Activated gamma-delta T cell (primary cell): ENCODE measurements around the gene SLC2A6.

Experiments used
- DNase-seq: peaks from one replicate; lab custom pipeline; 2025; lab: John Stamatoyannopoulos, UW

The SLC2A6 gene

GRCh38 chr9:133515615-133516255 lies 36.8 kb upstream of the SLC2A6 start:
- no peak for DNase-seq

DNA sequence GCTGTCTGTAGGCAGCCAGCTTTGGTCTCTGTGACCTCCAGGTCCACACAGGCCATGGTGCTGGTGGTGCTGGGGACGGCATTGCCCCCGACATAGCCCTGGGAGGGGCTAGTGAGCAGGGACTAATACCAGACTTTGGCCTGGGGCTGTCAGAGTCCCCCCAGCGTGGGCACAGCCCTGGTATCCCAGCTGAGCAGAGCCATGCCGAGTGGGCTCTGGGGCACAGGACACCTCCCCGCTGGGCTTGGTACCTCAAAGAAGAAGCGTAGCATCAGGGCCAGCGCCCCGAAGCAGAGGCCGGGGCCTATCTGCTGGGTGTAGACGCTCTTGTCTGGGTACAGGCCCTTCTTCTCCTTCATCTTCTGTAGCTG lies 36.3 kb upstream of the SLC2A6 start:
- no peak for DNase-seq

- DNase-seq = no peak
These were observed 35.8 kb upstream of the SLC2A6 start for GRCh38 chr9:133514460-133515239.

DNA sequence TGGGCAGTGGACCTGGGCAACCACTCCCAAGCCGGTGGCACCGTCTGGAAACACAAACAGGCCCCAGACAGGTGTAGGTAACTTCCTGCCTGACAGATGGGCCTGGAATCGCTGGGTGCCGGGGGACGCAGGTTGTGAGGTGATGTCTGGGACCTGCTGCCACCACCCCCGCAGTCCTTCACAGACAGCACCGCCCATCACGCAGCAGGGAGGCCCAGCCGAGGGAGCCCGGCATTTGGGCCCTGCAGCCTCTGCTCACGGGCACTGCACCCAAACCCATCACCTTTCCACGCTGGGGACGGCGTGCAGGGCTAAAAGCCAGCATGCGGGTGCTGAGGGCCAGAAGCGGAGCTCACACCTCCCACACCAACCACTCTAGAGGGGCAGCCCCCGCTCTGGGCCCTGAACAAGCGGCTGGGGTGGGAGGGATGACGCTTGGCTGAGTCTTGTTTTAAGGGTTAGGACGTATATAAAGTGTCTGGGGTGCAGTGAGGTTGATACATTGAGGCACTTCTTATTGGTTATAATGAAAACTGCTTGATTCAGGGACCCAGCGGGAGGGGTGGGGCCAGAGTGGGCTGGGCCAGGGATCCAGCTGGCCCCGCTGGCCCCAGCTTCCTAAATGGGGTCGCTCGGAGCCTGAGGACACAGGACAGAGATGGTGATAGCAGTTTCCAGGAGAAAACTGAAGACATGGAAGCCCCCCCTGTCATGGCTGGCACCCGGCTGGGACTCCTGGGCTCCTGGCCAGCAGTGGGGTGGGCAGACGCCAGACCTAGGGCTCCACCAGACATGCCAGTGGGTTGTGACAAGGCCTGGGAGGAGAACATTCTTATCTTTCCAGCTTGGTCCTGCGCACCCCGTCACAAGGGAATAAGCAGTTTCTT lies 34.6 kb upstream of the SLC2A6 start:
- DNase-seq = no peak

GRCh38 chr9:133512253-133513213 lies 33.6 kb upstream of the SLC2A6 start:
- no peak for DNase-seq

- DNase-seq = no peak
These were observed 32.7 kb upstream of the SLC2A6 start for GRCh38 chr9:133511607-133512006.

- DNase-seq = no peak
These were observed 32.1 kb upstream of the SLC2A6 start for GRCh38 chr9:133510926-133511505.

DNA sequence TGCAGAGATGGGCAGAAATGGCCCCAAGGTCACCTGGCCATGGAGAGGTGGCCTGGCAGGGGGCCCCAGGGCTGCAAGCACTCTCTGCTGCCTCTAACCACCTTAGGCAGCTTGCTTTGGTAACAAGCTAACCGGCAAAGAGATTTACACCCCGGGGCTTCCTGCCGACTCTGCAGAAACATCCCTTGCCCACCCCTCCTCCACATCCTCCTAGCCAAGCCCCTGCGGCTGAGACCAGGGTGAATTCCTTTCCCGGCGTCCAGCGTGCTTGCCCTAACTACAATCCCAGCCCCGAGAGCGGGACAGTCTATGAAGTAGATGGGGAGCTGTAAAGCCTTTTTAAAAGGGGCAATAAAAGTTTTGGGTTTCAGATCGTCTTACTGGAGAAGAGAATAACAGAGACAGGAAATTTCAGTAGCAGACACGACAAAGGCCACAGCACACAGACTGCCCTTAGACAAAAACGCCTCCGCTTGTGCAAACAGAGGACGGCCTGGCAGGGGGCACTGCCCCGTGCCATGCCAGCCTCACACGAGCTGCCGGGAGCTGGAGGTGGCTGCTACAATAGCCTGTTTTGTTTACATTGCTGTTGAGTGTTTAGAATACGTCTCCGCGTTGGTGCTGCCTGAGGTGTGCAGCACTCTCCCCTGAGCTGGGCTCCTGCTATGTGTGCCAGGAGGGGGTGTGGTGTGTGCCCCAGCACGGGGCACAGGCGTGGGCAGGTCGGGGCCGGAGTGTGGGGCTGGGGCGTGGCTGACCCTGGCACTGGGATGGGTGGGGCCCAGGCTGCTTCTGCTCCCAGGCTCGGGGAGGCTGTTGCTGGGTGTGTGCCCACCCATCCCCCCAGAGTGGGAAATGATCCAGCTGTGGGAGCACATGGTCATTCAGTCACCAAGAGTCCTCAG lies 30.5 kb upstream of the SLC2A6 start:
- no peak for DNase-seq

DNA sequence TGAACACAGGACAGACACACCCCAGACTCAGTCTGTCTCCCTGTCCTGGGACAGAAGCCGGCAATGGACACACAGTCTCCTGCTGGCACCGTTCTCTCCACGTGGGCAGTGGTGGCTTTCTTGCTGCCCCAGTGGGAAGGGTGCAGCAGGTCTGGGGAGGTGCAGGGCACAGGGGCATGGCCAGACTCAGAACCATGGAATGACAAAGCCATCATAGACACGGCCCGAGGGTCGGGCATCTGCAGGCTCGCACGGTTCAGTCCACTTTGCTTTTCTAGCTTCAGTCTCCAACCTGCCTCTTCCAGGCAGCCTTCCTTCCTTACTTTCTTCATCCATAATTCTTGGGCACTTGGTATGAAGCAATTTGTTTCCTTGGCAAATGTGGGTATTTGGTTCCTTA lies 29.1 kb upstream of the SLC2A6 start:
- DNase-seq = no peak

DNA sequence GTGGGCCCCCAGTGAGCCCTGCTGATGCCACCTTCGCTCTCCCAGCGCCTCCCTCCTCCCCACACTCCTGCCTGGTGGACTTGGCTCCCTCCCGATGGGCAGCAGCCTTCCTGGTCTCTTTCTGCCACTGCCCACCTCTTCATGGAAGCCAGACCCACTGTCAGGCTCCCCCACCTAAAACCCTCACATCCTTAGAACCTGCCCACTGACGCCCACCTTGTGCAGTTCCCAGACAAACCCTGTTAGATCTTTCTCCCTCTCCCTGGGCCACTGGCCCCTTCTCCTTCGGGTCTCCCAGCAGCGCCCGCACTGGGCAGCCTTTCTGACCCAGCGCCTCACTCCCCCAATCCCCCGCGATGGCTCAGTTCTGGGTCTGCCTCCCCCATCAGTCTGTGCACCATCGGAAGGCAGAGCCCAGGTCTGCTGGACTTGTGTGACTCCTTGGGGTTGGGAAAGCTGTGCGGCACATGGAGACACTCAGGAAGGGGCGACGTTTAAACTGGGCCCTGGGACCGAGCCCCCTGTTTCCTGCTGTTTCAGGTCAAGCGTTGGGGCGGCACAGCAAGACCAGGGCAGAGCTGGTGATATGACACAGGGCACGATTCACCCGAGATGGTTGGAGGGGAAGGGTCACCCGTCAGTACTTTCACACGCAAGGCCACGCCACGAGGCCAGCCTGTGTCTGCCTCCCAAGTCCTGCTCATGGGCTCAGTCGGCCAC lies 28.5 kb upstream of the SLC2A6 start:
- DNase-seq = no peak

GRCh38 chr9:133506653-133507038 lies 27.7 kb upstream of the SLC2A6 start:
- DNase-seq = no peak

- no peak for DNase-seq
These were observed 27.2 kb upstream of the SLC2A6 start for GRCh38 chr9:133505901-133506652.

GRCh38 chr9:133505186-133505830 lies 26.4 kb upstream of the SLC2A6 start:
- no peak for DNase-seq

DNA sequence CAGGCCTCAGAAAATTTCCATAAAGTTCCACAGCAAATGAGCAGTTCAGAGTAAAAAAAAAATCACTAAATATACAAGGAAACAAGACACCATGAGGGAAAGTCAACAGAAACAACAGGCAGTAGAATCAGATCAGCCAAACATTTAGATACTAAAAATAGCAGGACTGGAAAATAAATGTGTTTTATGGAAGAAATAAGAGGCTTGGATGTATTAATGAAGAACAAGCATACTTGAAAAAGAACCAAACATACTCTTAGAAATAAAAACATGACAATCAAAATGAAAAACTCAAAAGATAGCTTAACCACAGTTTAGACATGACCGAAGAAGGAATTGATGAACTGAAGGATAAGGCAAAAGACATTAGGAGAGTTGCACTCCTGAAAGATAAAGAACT lies 23.2 kb upstream of the SLC2A6 start:
- DNase-seq = no peak

DNA sequence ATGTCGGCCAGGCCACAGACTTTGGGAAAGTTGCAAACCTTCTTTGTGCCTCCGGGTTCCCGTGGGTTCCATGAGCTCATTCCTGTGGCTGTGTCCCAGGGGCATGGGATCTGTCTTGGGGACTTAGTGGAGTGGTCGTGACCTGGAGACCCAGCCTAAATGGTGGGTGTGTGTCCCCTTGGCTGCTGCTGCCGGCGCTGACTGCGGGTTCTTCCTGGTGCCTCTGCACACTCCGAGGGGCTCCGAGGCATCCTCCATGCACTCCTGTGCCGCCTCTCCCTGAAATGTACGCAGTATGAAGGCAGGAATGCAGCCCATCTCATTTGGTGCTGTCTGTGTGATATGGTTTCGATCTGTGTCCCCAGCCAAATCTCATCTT lies 21.0 kb upstream of the SLC2A6 start:
- DNase-seq = no peak

DNA sequence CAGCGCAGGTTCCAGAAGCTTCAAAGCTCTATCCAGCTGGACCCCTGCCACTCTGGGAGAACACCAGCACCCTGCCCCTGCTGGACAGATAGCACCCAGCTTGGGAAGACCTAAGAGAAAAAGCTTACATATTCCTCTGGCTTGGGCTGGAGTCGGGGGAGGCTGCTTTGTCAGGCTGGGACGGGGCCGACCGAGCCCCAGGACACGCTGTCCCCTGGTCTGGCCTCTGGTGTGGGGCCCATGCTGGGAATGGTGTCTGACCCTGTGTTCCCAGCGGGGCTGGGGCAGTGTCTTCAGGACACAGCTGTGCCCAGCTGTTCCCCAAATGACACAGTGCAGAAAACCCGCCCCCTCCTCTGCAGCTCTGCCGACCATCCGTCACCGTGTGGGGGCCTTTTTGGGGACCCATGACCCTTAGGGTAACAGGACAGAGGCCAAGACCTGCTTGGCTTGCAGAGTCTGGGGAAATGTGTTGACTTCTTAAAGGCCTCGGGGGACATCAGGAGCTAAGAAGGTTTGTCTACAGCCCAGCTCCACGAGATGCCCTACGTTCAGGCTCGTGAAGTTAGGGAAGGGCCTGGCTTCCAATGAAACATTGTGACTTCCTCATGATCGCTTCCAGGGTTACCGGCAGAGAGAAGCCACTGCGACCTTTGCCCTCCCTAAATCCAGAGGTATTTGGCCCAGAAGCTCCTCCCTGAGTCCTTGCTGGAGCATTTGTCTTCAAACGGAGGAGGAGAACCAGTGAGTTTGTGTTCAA lies 20.4 kb upstream of the SLC2A6 start:
- no peak for DNase-seq
